H1 (cell line): ENCODE data around the gene MAP3K1. TPM values are rescaled to one million over a fixed set of nuclear protein-coding genes. Genes with fewer than 3 reads are reported as not detected.

Experiments
- CBX8 ChIP-seq: fragments of 300-800, 300-1000 bp; sonication (generic); IDR thresholded peaks from 2 replicates; pipeline ENCODE4 v1.7.1; 2016; ENCODE audit warnings: low read depth, low read length, borderline replicate concordance
- GTF2F1 ChIP-seq: IDR thresholded peaks from 2 replicates; pipeline ENCODE4 v1.6.1; 2012; ENCODE audit warnings: low read depth, low read length, improper control_type of control experiment, borderline replicate concordance
- HDAC2 ChIP-seq, 2 experiments: fragments of 300-600 bp in 1 of 2; sonication (generic) in 1 of 2; IDR thresholded peaks; 2 replicates each; pipeline ENCODE4 v1.6.1; 2011 to 2012; ENCODE audit warnings: low read depth in 2 of 2, low read length in 2 of 2, mild to moderate bottlenecking in 2 of 2, moderate library complexity in 2 of 2, borderline replicate concordance in 1 of 2, inconsistent platforms in 1 of 2
- JUND ChIP-seq: IDR thresholded peaks from 2 replicates; pipeline ENCODE4 v1.6.1; 2011; ENCODE audit warnings: mild to moderate bottlenecking, improper control_type of control experiment, low read length
- POLR2AphosphoS5 ChIP-seq: IDR thresholded peaks from 2 replicates; pipeline ENCODE4 v1.6.1; 2011; ENCODE audit warnings: low read depth, low read length
- RAD21 ChIP-seq, 2 experiments: IDR thresholded peaks in 1 of 2; conservative IDR thresholded peaks in 1 of 2; 2 replicates each; pipeline ENCODE4 v1.6.1; 2011; ENCODE audit warnings: low read depth in 2 of 2, low read length in 2 of 2, improper control_type of control experiment in 1 of 2, inconsistent platforms in 1 of 2, mild to moderate bottlenecking in 1 of 2, moderate library complexity in 1 of 2
- SRF ChIP-seq: IDR thresholded peaks from 2 replicates; pipeline ENCODE4 v1.6.1; 2011; ENCODE audit warnings: mild to moderate bottlenecking, low read depth, low read length, moderate library complexity
- TEAD4 ChIP-seq: IDR thresholded peaks from 2 replicates; pipeline ENCODE4 v1.6.1; 2012; ENCODE audit warnings: low read depth, low read length, inconsistent platforms, mixed read lengths
- polyA plus RNA-seq, 7 experiments: library from polyadenylated mRNA; depleted of rRNA in 3 of 7; stranded (reverse) in 5 of 7; unstranded in 2 of 7; fragments of >200 nt in 5 of 7; fragments of 200-250 nt in 2 of 7; gene quantifications; 1 replicate in 5 of 7; 2 replicates in 1 of 7; 4 replicates in 1 of 7; pipeline versions ENCODE4 v1.2.1 to v1.2.3, GENCODE V29; 2011 to 2013; ENCODE audit warnings: missing spikeins in 2 of 7, mixed read lengths in 2 of 7
- total RNA-seq: library from RNA; stranded (reverse); fragmentation: NEBNext Ultra II Directional; extraction: Animal tissue kit (Norgen Biotek cat#: 25700); gene quantifications from 2 replicates; pipeline ENCODE4 v1.2.1, GENCODE V29; 2021
- TF ChIP-seq, protein P1 (sequence below), 3 experiments: IDR thresholded peaks; 1 replicate in 2 of 3; 2 replicates in 1 of 3; pipeline versions ENCODE4 v1.5.1 to v1.6.1; 2011; ENCODE audit warnings: low read length in 3 of 3, mild to moderate bottlenecking in 3 of 3, inconsistent platforms in 2 of 3, low read depth in 1 of 3, moderate library complexity in 1 of 3; ENCODE audit not compliant: insufficient read depth in 1 of 3; ENCODE audit errors: control extremely low read depth in 1 of 3

The MAP3K1 gene
- total and polyA plus RNA-seq, 2 of the 8 experiments (the other 6 are each of a cell fraction or from before 2014, with no cell fraction given): 3.9 to 11.8 TPM

DNA sequence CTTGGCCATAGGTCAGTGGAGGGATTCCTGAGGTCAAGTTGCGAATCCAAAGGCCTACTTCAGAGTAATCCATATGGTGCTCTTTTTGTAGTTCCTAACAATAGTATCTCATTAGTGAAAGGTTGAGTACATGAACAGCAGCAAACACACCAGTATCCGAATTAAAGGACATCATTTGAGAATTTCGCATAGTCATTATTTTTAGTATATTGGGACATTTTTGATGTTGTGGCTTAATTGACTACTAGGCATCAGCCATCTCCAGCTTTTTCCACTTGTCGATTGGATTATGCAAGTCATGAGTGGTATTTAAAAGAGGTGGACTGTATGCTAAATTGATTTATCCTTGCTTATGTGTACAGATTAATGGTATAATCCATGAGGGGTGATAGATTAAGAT lies 23.7 kb downstream of the MAP3K1 start (continued):
- TF ChIP-seq, protein P1, sequence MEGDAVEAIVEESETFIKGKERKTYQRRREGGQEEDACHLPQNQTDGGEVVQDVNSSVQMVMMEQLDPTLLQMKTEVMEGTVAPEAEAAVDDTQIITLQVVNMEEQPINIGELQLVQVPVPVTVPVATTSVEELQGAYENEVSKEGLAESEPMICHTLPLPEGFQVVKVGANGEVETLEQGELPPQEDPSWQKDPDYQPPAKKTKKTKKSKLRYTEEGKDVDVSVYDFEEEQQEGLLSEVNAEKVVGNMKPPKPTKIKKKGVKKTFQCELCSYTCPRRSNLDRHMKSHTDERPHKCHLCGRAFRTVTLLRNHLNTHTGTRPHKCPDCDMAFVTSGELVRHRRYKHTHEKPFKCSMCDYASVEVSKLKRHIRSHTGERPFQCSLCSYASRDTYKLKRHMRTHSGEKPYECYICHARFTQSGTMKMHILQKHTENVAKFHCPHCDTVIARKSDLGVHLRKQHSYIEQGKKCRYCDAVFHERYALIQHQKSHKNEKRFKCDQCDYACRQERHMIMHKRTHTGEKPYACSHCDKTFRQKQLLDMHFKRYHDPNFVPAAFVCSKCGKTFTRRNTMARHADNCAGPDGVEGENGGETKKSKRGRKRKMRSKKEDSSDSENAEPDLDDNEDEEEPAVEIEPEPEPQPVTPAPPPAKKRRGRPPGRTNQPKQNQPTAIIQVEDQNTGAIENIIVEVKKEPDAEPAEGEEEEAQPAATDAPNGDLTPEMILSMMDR (IDR thresholded peaks at IDR 0.05; ENCODE audit: control extremely low read depth in 1 of 3, insufficient read depth in 1 of 3, low read depth in 1 of 3, low read length in 3 of 3): no peak
- TF ChIP-seq HDAC2 (IDR thresholded peaks at IDR 0.05; ENCODE audit: borderline replicate concordance in 1 of 2, low read depth in 2 of 2, low read length in 2 of 2) (no peak), POLR2AphosphoS5 (no peak), TEAD4 (no peak), JUND (no peak), CBX8 (no peak), RAD21 (IDR thresholded peaks at IDR 0.05 in 1 of 2, conservative IDR thresholded peaks at IDR 0.05 in 1 of 2; ENCODE audit: low read depth in 2 of 2, low read length in 2 of 2) (no peak), SRF (no peak), GTF2F1 (no peak)
